GM19463 (cell line): ENCODE data around the gene GRIA4.
"Not testable (repeated sequence)": the region's sequence is repeated elsewhere in the genome, so short reads cannot be mapped to it uniquely, and the experiment has no call there.

Experiments used
- ATAC-seq: cut with Tn5 transposase; IDR thresholded peaks from one replicate; pipeline ENCODE4 v1.9.1; 2021; ENCODE audit warnings: mild to moderate bottlenecking, moderate library complexity; ENCODE audit not compliant: unreplicated experiment

GRIA4 gene

GRCh38 chr11:105854269-105854668 lies 244.4 kb downstream of the GRIA4 start:
- no peak for ATAC-seq

GRCh38 chr11:105856954-105857353 lies 247.1 kb downstream of the GRIA4 start:
- ATAC-seq: no peak

DNA sequence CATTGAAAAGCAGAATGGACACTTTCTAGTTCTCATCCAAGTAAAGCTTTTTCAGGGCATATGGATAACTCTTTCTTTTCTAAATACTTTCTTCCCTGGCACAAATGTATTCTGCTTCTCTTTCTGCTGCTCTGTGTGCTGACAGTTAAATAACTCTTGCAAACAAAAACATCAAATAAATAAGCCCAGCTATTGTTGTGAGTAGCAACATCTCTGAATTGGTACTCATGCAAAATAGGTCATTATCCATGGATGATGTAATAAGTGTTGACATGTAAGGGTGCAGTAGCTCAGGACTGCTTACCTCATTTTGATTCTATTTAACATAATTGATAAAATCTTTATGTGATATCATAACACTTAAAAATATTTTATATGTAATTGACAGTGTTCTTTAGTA lies 247.9 kb downstream of the GRIA4 start:
- ATAC-seq: no peak

GRCh38 chr11:105858841-105859240 lies 249.0 kb downstream of the GRIA4 start:
- no peak for ATAC-seq

DNA sequence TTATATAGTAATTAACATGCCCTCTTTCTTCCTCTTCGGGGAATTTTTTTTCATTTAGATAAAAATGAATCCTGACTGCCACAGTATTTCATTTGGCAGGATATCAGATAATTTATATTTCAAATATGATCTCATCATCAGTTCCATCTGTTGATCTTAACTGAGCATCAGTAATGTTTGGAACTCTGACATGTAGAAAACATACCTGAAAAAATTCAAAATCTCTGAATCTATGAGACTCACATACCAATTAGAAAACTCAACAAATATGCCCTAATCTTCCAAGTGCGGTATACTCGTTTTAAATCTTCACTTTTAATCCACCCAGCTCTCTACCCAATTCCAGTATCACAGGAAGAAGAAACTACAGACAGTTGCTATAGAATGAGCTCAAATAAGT lies 250.2 kb downstream of the GRIA4 start:
- ATAC-seq: no peak

DNA sequence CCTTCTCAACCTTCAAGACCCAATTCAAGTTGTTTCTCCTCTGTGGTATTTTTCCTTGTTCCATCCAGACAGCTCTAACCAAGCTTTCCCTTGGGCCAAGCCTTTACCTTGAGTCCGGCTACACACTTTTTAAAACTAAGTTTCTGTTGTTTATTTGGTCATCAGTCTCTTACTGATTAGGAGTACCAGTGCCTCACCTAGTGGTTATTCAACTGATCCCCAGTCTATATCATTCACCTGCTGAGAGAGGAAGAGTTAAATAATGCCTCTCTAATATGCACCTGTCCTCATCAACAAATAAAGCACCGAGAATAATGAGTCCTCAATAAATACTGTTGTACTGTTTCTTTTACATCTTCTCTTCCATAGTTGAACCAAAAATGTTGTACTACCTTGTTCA lies 251.4 kb downstream of the GRIA4 start:
- ATAC-seq: no peak

DNA sequence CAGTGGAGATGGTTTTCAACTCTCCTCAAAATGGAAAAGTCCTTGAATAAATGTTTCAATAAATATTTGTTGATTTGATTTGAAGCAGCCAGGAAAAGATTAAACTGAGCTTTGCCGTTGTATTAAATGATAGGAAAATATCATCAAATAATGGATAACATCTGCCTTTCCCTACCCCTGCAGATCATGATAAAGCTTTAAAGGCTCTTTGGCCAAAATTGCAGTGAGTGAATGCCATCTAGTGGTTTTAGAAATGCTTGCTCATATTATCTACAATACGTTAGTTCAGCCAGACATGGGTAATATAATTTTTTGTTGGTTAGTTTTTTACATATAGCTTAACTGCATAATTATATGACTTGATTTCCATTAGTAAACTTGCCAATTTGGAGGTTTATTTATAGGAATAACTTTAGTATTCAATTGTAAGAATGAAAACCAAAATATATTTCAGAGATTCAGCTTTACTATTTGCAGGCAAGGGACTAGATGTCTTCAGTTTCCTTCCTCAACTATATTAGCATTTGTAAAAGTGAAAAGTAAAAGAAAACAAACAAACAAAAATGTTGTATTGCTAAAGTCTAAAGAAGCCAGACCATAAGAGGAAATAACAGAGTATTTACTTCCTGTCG lies 253.0 kb downstream of the GRIA4 start:
- peak; percentile 66 for ATAC-seq

DNA sequence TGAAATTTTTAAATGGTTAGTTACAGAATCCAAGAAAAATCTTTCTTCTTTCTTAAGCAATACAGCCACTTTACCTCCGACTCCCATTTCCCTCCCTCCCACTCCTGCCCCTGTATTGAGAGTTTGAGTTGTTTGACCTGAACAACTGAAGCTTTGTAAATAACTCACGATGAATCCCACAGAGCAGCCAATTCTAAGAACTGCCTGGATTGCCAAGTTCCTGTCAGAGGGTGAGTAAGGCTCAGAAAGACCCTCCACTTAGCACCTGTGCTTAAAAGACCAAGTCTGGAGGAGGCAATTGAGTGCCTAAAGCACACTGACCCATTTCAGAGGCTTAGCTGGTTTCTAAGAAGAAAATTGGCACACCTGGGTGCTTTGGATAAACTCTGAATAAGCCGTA lies 253.7 kb downstream of the GRIA4 start:
- ATAC-seq: no peak

- no peak for ATAC-seq
These were observed 257.9 kb downstream of the GRIA4 start for GRCh38 chr11:105867742-105868141.

DNA sequence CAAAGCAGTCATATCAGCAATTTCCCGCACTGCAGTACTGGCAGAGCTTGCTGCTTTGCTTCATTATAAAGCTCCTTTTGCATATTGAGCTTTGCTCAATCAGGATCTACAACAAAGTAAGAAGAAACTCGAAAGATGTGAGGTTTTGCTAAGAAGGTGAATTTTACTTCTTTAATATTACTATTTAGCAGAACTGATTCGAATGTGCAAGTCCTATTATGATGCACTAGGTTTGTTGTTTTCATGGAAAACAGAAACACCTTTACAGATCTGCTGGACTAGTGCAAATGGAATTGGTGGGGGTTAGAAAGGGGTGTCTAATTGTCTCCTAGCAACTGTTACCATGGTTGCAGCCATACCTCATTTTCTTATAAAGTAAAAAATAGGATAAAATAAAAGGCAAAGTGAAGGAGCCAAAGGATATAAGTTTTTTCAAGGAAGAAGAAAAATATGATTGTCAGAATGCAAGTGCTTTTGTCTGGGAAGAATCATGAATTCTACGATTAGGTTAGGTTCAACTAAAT lies 259.0 kb downstream of the GRIA4 start:
- ATAC-seq: no peak

GRCh38 chr11:105870516-105871113 lies 260.7 kb downstream of the GRIA4 start:
- no peak for ATAC-seq

DNA sequence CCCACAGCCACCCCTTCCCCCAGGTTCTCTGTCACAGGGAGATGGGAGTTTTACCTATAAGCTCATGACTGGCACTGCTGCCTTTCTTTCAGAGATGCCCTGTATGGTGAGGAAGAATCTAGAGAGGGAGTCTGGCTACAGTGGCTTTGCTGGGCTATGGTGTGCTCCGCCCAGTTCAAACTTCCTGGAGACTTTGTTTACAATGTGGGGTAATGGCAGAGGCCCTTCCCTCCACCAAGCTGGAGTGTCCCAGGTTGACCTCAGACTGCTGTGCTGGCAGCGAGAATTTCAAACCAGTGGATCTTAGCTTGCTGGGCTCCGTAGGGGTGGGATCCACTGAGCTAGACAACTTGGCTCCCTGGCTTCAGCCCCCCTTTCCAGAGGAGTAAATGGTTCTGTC lies 268.6 kb downstream of the GRIA4 start:
- no peak for ATAC-seq

GRCh38 chr11:105878927-105879326 lies 269.1 kb downstream of the GRIA4 start:
- ATAC-seq: not testable (repeated sequence)

DNA sequence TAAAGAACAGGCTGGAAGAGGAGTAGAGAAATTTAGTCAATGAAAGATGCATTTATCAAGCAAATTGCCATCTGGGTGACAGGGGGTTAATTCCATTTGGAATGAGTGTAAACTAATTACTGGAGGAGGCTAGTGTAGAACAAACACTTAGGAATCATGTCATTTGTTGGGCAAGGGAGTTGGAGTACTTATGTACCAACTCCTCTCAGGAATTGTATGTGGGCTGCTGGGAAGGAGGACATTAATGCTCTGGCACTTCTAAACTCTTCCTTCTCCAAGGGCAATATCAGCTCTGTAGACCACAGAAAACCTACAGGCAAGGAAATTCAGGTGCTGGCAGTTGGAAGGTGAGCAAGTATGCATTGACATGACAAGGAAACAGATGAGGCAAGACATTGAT lies 271.2 kb downstream of the GRIA4 start:
- ATAC-seq: no peak

DNA sequence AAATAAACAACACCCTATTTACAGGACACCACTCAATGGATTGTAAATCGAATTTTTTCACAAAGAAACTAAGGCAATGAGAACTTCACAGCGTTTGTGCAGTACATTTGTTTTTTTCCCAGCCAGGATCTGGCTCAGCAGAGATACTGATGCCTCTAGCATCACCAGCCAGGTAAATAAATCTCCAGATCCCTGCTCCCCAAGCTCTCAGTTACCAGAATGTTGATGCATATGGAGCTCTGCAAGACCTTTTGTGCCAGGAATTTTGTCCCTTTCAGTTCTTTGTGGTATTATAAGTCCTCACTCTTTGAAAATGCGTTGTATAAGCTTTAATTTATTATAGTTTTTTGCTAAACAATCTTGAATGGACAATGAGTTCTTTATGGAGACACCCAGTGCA lies 274.6 kb downstream of the GRIA4 start:
- no peak for ATAC-seq

DNA sequence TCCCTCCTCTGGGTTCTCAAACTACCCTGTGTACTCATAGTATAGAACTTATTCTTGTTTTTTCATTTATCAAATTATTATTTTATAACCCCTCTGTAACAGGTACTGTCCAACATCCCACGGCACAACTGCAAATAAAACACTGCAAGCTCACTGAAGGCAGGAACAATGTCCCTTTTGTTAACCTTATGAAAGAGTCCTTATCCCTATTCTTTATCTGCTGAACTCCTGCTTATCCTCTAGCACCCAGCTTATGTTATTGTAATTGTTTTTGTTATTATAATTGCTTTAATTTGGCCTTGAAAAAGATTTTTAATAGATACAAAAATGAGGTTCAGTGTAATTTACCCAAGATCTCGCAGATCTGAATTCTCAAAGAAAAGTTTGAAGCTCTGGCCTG lies 281.8 kb downstream of the GRIA4 start:
- no peak for ATAC-seq

DNA sequence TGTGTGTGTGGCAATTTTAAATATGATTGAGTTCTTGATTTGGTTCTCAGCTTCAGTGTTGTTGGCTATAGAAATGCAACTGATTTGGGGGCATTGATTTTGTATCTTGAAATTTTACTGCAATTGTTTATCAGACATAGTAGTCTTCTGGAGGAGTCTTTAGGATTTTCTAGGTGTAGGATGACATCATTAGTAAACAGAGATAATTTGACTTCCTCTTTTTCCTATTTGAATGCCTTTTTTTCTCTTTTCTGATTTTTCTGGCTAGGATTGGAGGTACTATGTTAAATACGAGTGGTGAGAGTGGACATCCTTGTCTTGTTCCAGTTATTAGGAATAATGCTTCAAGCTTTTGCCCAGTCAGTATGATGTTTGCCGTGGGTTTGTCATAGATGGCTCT lies 287.3 kb downstream of the GRIA4 start:
- no peak for ATAC-seq

GRCh38 chr11:105899772-105900171 lies 289.9 kb downstream of the GRIA4 start:
- no peak for ATAC-seq

DNA sequence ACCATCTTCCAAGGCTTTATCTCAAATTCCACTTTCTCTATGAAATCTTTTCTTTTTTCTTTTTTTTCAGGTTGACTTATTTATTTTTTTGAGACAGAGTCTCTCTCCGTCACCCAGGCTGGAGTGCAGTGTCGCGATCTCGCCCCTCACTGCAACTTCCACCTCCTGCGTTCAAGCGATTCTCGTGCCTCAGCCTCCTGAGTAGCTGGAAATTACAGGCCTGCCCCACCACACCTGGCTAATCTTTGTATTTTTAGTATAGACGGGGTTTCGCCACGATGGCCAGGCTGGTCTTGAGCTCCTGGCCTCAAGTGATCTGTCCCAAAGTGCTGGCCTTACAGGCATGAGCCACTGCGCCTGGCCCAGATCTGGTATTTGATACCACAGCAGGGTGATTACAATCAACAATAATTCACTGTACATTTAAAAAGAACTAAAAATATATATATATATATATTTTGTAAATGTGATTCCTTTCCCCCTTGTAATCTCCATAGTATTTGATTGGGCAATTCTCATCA lies 290.7 kb downstream of the GRIA4 start:
- no peak for ATAC-seq

- no peak for ATAC-seq
These were observed 293.2 kb downstream of the GRIA4 start for GRCh38 chr11:105903113-105903512.

DNA sequence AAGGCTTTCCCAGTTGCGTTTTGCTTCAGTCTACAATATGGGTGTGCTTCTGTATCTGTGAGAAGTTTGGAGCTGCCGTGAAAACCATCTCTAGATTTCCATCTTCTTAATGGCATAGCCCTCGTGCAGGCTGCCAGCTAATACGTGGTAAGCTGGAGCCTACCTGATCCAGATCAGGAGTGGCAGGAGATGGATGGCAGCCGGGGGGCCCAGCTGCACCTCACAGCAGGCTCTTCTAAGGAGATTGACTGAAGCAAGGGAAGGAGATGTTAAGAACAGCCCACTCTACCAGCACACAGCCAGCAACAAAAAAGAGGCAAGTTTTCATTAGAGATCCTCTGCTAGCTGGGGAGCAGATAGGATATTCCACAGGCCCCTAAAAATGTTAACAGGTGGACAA lies 296.6 kb downstream of the GRIA4 start:
- ATAC-seq: no peak

- no peak for ATAC-seq
These were observed 297.4 kb downstream of the GRIA4 start for GRCh38 chr11:105907319-105907718.
